Activated T-helper 1 cell treated with anti-CD3 and anti-CD28 coated beads, Interleukin-2, amount 50 U/mL, for 16 hours (primary cell): ENCODE results near the gene AUNIP.

Experiments used
- DNase-seq, 2 donors: peaks; one replicate each; pipeline ENCODE4 v3.0.0-alpha.2; 2020; ENCODE audit warnings: low read depth in 1 of 2, low spot score in 1 of 2

Gene AUNIP

DNA sequence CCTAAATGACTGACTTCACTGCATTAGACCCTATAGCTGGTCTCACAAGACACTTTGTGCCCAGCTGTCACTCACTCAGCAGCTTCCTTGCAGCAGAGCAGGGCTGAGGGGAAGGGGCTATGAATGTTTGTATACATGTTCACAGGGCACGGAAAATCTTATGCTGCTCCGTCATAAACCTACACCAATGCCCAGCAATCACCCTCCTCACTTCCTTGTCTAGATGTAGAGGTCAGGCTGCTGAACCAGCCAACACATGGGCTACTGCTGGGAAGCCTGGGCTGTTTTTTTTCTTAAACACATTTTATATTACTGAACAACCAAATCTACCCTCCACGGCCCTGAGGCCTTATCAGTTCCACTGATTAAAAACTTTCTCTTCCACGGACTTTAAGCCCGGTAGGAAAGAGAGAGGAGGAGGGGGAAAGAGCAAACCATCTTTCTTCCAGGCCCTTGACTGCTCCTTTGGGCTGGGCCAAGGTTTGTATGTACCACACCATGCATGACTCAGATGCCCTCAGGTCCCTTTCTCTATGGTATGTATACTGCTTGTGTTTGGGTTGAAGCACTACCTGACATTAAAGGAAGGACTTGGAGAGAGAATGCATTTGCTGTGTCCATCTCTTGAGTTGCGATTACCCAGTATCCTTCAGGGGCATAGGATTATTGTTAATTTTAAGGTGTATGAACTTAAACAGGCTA is 26.8 kb downstream of the AUNIP start:
- no peak for DNase-seq

DNA sequence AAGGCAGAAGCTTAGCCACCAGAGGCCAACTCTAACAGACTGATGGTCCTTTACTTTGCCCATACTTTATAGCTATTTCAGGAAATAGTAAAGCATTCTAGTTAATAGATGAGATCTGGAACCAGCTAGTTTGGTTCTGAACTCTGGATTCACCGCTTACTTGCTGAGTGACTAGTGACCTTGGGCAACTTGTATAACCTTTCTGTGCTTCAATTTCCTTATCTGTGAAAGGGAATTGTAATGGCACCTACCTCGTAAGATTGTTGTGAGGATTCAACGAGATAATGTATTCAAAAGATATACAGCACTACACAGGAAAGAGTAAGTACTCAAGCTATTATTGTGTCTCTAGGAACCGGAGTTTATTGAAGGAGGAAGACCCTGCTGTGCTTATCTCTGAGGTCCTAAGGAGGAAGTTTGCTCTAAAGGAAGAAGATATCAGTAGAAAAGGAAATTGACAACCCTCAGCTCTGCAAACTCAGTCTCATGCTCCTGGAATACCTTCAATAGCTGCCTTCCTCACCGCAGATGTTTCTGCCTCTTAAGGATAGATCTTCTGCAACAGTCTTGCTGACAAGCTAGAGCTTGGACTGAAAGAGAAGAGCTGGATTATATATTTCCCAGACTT is 27.6 kb downstream of the AUNIP start:
- no peak for DNase-seq

DNA sequence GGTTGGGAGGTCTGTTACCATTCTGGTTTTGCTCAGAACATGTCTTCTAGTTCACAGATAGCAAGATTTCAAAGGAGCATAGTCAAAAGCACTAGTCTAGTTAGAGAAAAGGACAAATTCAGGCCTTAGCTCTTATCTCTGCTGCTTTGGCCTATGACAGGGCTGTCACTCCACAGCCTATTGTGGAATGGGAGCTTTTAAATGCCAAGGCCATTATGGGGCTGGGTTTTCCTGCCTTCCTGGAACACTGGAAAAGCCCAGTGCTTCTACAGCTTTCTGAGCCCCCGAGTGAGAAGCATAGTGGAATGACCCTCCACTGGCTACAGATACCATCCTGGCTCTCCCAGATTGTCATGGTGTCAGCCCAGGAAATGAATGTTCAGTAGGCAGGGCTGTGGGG is 30.2 kb downstream of the AUNIP start:
- DNase-seq, result no peak

DNA sequence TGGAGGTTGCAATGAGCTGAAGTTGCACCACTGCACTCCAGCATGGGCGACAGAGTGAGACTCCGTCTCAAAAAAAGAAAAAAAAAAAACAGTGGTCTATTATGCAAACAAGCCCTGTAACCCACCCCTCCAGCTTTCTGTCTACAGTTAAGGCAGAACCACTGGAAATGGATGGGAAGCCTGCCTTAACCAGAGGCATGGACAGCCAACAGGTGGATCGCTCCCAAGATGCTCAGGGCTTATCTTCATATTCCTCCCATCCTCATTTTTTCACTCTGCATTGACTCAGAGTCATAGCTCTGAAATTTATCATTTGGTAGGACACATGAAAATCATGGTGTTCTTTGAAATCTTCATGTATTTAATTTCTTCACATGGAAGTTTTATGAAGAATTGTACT is 30.8 kb downstream of the AUNIP start:
- no peak for DNase-seq

DNA sequence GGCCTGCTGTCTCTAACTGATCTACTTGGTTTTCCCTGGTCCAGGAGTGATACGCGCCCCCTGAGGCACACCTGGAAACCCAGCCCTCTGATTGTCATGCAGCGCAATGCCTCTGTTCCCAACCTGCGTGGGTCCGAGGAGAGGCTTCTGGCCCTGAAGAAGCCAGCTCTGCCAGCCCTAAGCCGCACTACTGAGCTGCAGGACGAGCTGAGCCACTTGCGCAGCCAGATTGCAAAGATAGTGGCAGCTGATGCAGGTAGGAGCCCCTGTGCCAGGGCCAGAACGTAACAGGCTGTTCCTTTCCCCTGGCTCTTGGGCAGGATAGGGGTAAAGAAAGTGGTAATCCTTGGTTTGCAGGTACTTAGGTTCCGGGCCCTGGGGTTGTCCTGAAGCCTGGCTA is 32.7 kb downstream of the AUNIP start:
- no peak for DNase-seq

DNA sequence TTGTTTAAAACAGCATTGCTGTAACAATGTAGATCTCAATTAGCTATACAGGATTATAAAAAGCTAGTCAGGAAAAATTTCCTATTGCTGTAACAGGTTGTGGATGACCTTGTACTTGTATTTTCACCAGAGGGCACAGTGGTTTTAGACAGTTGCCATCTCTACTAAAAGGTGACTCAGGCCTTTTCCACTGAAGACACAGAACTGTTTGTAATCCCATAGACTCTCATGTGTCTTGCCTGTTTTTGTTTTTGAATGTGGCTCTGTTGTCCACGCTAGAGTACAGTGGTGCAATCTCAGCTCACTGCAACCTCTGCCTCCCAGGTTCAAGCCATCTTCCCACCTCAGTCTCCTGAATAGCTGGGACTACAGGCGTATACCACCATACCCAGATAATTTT is 33.7 kb downstream of the AUNIP start:
- DNase-seq, result no peak

DNA sequence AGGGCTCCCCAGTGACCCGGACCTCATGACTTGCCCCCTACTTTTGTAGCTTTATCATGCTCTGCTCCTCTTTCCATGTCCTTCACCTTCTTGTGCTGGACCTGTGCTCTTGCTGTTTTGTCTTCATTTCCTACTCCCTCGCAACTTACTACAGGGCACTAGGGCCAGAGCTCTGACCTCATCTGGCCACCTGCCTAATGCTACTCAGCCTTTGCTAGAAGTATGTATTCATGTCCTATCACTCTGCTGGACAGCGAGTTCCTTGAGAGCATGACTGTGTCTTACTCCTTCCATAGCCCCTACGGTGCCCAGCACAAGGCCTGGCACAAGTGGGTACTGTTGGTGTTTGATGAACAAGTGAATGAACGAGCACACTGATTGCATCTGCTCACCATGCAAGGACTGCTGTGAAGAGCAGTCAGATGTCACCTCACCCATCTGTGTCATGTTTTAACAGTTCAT is 37.6 kb downstream of the AUNIP start:
- DNase-seq, result no peak

DNA sequence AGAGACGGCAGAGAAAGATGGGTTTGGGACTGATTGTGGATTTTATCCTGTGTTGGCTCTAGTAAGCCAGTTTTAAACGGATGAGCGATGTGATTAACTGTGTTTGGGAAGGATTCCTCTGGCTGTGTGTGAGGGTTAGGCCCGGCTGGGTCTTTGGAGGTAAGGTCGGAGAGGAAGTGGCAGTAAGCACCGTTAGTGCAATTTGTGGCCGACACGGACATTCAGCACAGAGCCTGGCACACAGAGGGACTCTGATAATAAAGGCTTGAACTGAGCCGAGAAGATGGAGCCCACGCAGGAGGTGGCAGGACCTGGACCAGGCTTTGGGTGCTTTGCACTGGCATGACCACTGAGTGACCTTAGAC is 38.2 kb downstream of the AUNIP start:
- DNase-seq, result no peak

DNA sequence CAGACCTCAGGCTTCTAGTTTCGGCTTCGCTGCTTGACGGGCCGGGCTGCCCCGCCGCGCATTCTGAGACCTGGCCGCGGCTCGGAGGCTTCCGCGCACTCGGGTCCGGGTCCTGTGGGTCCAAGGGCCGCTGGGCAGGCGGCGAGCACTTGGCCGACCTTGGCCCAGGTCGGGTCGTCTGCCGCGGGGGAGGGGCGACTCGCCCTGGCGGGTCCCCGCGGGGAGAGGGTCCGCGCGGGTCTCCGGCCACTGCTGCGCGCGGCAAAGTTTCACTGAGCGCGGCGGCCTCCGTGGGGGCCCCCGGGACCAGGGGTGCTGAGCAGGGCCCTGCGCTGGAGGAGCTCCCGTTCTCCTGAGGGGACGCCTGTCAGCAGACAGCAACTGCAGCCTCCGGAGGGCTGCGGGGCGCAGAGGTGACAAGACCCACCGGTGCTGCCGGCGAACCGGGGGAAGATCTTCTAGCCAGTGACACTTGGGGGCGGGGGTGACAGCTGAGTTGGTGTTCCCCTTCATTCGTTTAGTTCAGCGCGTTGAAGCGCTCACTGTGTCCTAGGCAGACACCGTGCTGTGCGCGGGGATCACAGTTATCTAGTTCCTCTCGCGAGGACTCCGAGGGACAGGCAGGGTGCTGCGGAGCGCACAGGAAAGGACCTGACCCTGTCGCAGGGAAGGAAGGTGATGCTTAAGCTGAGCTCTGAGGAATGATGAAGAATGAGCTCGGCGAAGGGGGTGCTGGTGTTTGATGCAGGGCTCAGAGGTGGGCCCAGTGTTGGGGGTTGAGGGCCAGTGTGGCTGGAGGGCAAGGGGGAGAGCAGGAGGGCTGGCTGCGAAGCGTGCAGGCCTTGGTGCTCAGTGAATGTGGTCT is 38.8 kb downstream of the AUNIP start:
- peak; percentile 41 to 51 for DNase-seq

DNA sequence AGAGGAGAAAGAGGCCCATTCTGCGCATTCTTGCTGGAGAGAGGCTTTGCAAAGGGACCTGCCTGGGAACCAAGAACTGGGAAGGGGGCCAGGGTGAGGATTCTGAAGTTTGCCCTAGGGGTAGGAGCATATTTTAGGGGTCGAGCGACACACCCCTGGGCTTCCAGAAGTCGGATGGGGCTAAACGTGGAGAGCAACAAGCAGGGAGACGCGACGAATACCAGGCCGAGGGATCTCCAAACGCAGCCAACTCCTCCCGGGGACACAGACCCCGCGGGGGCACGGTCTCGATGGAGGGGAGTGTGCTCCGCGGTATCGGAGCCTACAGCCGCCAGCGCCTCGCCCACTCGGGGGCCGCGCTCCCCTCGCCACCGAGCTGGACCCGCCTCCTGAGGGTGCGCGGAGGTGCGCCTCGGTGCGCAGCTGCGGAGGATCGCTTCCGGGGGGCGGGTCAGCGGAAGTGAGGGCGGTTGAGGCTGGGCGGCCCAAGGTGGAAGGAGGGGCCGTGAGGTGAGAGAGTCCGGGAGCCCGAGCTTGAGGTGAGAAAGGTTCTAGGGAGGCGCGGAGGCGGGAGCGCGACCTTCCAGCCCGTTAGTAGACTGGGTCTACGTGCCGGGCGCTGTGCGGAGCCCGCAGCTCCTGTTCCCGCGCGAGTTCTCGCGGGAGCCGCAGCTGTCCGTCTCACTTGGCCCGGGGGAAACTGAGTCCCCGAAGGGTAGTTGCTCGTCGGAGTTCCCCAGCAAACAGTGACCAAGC is 39.6 kb downstream of the AUNIP start, which contains the start of gene MTFR1L:
Gene MTFR1L, plus strand, starts transcription at position 464 of the 756 bp plus-strand sequence. CDS start 3,151 bp downstream, outside the sequence.
- peak; percentile 90 for DNase-seq

DNA sequence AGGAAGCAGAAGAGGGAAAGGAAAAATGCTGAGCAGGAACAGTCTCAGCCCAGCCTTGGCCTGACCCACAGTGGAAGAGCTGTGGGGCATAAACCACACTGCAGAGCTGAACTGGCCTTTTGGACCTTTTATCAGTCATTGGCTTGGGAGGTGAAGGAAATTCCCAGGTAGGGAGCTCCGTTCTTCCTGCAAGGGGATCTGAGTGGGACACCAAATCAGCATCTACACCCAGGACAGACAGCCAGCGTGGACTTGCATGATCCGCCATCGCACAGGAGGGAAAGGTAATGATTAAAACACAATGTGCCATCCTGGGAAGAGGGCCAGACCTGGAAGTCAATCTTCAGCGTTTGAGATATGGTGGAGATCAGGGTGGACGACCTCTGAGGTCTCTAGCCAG is 40.7 kb downstream of the AUNIP start:
- no peak for DNase-seq

DNA sequence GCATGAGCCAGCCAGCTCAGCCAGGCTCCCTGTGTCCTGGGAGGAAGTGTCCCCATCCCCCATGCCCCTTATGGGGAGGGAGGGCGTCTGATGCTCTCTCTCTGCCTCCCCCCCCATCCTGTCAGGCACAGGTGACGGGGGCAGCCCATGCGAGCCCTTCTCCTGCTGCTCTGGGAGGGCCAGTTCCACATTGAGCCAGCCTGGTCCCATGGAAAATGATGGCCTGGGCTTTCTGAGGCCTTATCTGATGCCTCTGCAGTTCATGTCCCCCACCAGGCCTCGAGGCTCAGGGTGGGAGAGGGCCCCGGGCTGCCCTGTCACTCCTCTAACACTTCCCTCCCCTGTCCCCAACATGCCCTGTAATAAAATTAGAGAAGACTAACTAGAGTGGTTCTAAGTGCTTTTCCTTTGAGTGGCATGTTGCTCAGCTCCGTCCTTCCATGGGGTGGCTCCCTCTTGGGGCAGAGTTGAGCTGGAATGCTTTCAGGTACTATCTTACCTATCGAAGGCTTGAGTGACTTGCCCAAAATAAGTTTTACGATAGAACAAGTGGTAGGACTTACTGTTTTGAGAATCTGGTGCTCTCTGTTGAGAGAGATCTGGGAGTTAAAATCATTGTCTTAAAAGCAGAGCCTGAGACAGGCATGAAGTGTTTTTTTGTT is 41.3 kb downstream of the AUNIP start:
- no peak for DNase-seq

DNA sequence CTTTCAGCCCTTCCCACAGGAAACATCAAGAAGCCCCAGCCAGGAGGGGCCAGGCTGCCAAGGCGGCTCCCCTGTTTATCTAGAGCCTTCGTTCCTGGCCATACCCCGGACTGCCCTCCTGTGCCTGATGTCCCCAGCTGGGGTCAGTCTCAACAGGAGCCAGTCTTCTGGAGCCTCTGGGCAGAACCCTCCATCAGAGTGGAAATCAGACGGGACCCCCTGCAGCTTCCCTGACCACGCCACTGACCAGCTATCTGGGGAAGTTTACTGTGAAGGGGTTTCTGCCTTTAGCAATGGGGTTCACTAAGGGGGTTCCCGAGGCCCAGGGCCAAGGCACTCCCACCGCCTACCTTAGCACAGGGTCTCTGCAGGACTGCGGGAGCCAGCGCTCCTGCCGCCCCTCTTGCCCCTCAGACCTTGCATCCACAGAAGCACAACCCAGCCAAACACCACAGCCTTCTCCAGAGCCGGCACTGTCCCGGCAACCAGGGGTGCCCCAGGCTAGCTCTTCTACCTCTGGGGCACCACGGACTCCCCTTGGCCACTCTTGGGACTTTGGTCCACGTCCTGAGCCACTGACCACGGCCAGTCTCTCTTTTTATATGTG is 43.0 kb downstream of the AUNIP start:
- no peak for DNase-seq

DNA sequence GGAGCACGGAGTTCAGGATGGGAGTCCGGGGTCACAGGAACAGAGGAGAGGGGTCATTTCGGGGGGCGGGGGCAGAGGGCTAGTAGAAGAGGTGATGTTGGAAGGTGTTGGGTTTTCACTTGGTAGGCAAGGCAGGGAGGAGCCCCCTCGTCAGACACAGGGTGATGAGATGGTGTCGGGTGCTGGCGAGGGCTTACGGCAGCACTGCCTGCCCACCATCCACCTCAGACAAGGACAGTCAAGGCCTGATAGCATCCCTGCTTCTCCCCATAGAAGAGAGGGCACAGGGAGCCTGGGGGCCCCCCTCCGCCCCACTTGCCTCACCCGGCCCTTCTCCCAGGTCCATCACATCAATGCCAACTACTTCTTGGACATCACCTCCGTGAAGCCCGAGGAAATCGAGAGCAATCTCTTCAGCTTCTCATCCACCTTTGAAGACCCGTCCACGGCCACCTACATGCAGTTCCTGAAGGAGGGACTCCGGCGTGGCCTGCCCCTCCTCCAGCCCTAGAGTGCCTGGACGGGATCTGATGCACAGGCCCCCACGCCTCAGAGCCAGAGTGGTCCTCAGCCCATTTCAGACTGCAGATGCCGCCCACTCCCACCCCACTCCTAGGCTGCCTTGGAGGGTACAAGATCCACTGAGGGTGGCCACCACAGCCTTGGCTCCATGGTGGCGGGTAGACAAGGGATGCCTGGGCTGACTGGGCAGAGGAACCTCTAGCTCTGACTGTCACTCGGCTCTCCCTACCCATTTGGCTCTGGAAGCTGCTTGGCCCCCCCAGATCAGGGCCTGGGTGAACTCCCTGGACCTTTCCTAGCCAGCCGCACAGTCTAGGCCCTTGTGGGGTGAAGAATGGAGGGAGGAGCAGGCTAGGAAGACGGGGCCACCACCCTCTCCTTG is 43.8 kb downstream of the AUNIP start:
- DNase-seq, result no peak

DNA sequence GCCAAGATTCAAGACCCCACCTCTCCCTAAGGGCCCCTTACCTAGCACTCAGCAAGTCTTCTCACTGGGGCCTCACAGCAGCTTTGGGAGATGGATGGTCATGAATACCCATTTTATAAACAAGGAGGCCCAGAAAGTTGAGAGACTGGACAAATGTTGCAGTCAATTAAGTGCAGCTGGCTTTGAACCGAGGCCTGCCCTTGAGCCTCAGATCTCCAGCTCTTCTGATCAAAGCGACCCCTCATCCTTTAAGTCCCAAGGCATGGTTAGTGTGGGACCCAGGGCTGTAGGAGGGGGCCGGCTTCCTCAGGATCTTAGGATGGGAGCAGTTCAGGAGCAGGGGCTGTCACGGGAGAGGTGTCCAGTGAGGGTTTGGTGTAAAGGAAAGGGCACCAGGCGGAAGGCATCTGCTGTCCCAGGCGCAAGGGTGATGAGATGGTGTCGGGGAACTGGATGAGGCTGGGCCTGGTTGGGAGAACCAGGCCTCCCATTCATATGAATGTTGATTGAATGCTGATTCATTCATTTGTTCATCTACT is 44.6 kb downstream of the AUNIP start:
- DNase-seq, result no peak

DNA sequence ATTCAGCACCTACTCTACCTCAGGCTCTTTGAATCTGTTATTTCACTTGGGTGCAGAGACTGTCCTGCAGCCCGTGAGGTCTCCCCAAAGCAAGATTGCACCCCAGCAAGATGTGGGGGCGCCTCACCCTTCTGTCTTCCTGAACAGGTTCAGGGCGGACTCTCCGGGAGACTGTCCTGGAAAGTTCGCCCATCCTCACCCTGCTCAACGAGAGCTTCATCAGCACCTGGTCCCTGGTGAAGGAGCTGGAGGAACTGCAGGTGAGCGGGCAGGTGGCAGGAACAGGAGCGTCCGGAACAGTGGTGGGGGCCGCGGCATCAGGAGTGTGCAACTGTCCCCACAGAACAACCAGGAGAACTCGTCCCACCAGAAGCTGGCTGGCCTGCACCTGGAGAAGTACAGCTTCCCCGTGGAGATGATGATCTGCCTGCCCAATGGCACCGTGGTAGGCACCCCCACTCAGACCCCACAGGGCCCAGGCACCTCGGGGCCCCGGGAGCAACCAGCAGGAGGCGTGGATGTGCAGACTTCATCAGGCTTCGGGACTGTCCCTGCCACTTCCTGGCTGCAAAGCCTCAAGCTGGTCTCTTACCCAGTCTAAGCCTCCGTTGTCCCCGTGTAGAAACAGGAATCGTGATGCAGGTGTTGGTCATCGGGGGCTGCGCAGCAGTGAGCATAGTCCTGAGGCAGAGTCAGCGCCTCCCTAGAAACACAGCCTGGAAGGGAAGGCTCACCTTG is 45.4 kb downstream of the AUNIP start:
- no peak for DNase-seq

DNA sequence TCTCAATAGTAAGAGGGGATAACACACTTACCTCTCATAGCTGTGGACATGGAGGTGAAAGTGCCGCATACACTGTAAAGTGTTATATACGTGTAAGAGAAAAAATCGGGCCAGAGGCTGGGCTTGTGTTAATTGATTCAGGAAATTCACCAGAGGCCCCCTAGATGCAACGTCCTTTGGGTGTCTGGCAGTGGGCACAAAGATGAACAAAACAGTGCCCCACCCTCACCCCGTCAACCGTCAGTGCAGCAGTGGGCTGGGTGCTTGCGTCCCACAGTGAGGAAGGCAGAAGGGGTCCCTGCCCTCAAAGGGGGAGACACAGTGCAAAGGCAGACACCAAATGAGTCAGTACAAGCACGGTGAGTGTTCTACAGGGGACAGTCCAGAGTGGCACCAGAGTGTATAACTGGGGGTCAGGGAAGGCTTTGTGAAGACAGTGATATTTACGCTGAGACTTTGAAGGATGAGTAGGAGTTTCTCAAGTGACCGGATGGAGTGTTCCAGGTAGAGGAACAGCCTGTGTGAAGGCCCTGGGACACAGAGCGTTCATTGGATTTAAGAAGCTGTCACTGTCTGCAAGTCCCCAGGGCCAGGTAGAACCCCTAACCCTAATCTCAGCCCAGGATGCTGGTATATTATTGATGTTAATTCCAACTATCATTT is 46.1 kb downstream of the AUNIP start:
- DNase-seq, result no peak
